Ovary (tissue), 3 donors: ENCODE measurements around the gene PCYT1A.

ENCODE experiments used
- POLR2A ChIP-seq: fragments of 450-650 bp; IDR thresholded peaks from one replicate; pipeline ENCODE4 v1.6.1; 2017; ENCODE audit warnings: antibody characterized with exemption, mild to moderate bottlenecking, moderate library complexity
- TF ChIP-seq, protein P1 (sequence below), 3 donors: fragments of 450-650 bp in 2 of 3; fragments of 200-600 bp in 1 of 3; IDR thresholded peaks; one replicate each; pipeline versions ENCODE4 v1.5.1 to v1.8.0; 2016 to 2022; ENCODE audit warnings: antibody characterized with exemption in 3 of 3, mild to moderate bottlenecking in 1 of 3
- donor health status: DM: no; HTN: no; CAD: no.

DNA sequence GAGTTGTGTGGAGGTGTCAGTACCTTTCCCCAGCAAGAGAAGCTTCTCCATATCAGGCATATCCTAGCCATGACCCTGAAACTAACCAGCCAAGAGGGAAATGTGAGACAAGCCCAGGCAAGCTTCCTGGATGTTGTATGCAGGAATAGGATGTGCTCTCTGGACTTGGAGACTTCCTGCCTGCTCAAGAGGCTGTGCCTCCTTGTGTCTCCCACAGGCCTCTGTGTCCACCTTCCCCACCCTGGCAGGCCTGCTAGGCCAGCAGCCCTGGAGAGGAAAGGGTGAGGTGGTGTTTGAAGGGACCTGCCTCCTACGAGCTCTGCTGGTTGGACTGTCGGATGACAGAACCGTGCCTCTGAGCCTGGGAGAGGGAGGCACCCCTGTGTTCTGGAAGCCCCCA lies 32.6 kb upstream of the PCYT1A start:
- TF ChIP-seq, protein P1, sequence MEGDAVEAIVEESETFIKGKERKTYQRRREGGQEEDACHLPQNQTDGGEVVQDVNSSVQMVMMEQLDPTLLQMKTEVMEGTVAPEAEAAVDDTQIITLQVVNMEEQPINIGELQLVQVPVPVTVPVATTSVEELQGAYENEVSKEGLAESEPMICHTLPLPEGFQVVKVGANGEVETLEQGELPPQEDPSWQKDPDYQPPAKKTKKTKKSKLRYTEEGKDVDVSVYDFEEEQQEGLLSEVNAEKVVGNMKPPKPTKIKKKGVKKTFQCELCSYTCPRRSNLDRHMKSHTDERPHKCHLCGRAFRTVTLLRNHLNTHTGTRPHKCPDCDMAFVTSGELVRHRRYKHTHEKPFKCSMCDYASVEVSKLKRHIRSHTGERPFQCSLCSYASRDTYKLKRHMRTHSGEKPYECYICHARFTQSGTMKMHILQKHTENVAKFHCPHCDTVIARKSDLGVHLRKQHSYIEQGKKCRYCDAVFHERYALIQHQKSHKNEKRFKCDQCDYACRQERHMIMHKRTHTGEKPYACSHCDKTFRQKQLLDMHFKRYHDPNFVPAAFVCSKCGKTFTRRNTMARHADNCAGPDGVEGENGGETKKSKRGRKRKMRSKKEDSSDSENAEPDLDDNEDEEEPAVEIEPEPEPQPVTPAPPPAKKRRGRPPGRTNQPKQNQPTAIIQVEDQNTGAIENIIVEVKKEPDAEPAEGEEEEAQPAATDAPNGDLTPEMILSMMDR (IDR thresholded peaks at IDR 0.05): no peak
- TF ChIP-seq POLR2A: no peak
